Mesenchymal stem cell (in vitro differentiated cells and primary cell): ENCODE measurements around the gene ACSS1.
"Not testable (repeated sequence)": the region's sequence is repeated elsewhere in the genome, so short reads cannot be mapped to it uniquely, and the experiment has no call there.

ENCODE experiments used
- DNase-seq: peaks from one replicate; pipeline ENCODE4 v3.0.0-alpha.2; 2013
- H2AFZ ChIP-seq: one replicate; pipeline ENCODE4 v1.6.1; 2013; ENCODE audit warnings: low read depth, mild to moderate bottlenecking, control low read depth, inconsistent platforms, low read length, moderate library complexity
- H2AK5ac ChIP-seq: 2 replicates; pipeline ENCODE4 v1.6.1; 2013; ENCODE audit warnings: low read length, moderate library complexity, mild to moderate bottlenecking, inconsistent platforms; ENCODE audit not compliant: severe bottlenecking
- H2BK120ac ChIP-seq: one replicate; pipeline ENCODE4 v1.6.1; 2013; ENCODE audit warnings: low read depth, mild to moderate bottlenecking, inconsistent platforms, low read length, moderate library complexity
- H2BK12ac ChIP-seq, 2 experiments: one replicate each; pipeline ENCODE4 v1.6.1; 2013; ENCODE audit warnings: inconsistent platforms in 2 of 2, low read length in 2 of 2, mild to moderate bottlenecking in 2 of 2, moderate library complexity in 2 of 2, control low read depth in 1 of 2
- H2BK15ac ChIP-seq: one replicate; pipeline ENCODE4 v1.6.1; 2013; ENCODE audit warnings: mild to moderate bottlenecking, low read depth, inconsistent platforms; ENCODE audit not compliant: poor library complexity, severe bottlenecking
- H2BK5ac ChIP-seq: 2 replicates; pipeline ENCODE4 v1.6.1; 2013; ENCODE audit warnings: low read depth, mild to moderate bottlenecking, low read length, control low read depth, inconsistent platforms; ENCODE audit not compliant: poor library complexity, severe bottlenecking
- H3K14ac ChIP-seq, 2 experiments: one replicate each; pipeline ENCODE4 v1.6.1; 2013; ENCODE audit warnings: inconsistent platforms in 2 of 2, low read length in 2 of 2, control low read depth in 1 of 2, mild to moderate bottlenecking in 1 of 2, moderate library complexity in 1 of 2
- H3K18ac ChIP-seq, 2 experiments: one replicate each; pipeline ENCODE4 v1.6.1; 2013; ENCODE audit warnings: inconsistent platforms in 2 of 2, low read length in 2 of 2, control low read depth in 1 of 2, low read depth in 1 of 2, mild to moderate bottlenecking in 1 of 2
- H3K23ac ChIP-seq, 2 experiments: one replicate each; pipeline ENCODE4 v1.6.1; 2013; ENCODE audit warnings: inconsistent platforms in 2 of 2, low read length in 2 of 2, mild to moderate bottlenecking in 2 of 2, moderate library complexity in 2 of 2, control low read depth in 1 of 2
- H3K27ac ChIP-seq: 2 replicates; pipeline ENCODE4 v1.5.1; 2013; ENCODE audit warnings: mild to moderate bottlenecking, moderate library complexity, low read length, control low read depth, inconsistent platforms; ENCODE audit not compliant: poor library complexity, severe bottlenecking
- H3K27me3 ChIP-seq, 2 experiments: 2 replicates each; pipeline versions ENCODE4 v1.6.1 to v1.7.0; 2013; ENCODE audit warnings: low read length in 2 of 2, mild to moderate bottlenecking in 2 of 2, moderate library complexity in 2 of 2, control low read depth in 1 of 2, inconsistent platforms in 1 of 2; ENCODE audit not compliant: control insufficient read depth in 1 of 2, insufficient read depth in 1 of 2
- H3K36me3 ChIP-seq, 2 experiments: 2 replicates each; pipeline versions ENCODE4 v1.6.1 to v1.7.0; 2013; ENCODE audit warnings: low read length in 2 of 2, control low read depth in 1 of 2, inconsistent platforms in 1 of 2, low read depth in 1 of 2, mild to moderate bottlenecking in 1 of 2; ENCODE audit not compliant: insufficient read depth in 2 of 2, control insufficient read depth in 1 of 2
- H3K4ac ChIP-seq, 2 experiments: one replicate each; pipeline ENCODE4 v1.6.1; 2013; ENCODE audit warnings: inconsistent platforms in 2 of 2, low read length in 2 of 2, mild to moderate bottlenecking in 2 of 2, moderate library complexity in 2 of 2, control low read depth in 1 of 2, low read depth in 1 of 2
- H3K4me1 ChIP-seq: 2 replicates; pipeline ENCODE4 v1.6.1; 2013; ENCODE audit warnings: low read depth, low read length, control low read depth; ENCODE audit not compliant: control insufficient read depth, insufficient read depth
- H3K4me2 ChIP-seq: 2 replicates; pipeline ENCODE4 v1.6.1; 2013; ENCODE audit warnings: low read length, mild to moderate bottlenecking, inconsistent platforms; ENCODE audit not compliant: poor library complexity, severe bottlenecking
- H3K4me3 ChIP-seq, 2 experiments: 2 replicates each; pipeline versions ENCODE4 v1.5.1 to v1.7.0; 2013; ENCODE audit warnings: low read length in 2 of 2, mild to moderate bottlenecking in 2 of 2, control low read depth in 1 of 2, low read depth in 1 of 2; ENCODE audit not compliant: insufficient read depth in 1 of 2
- H3K79me1 ChIP-seq: replicated peaks from 2 replicates; pipeline ENCODE4 v1.6.1; 2013; ENCODE audit warnings: mild to moderate bottlenecking, control low read depth, low read length, inconsistent platforms; ENCODE audit not compliant: poor library complexity, severe bottlenecking
- H3K9ac ChIP-seq: 2 replicates; pipeline ENCODE4 v1.7.0; 2013; ENCODE audit warnings: mild to moderate bottlenecking, low read length, moderate library complexity
- H3K9me3 ChIP-seq: 2 replicates; pipeline ENCODE4 v1.7.0; 2013; ENCODE audit warnings: mild to moderate bottlenecking, low read length; ENCODE audit not compliant: control insufficient read depth
- H4K8ac ChIP-seq: one replicate; pipeline ENCODE4 v1.6.1; 2013; ENCODE audit warnings: inconsistent platforms, mild to moderate bottlenecking, low read length, moderate library complexity
- H4K91ac ChIP-seq: one replicate; pipeline ENCODE4 v1.6.1; 2013; ENCODE audit warnings: mild to moderate bottlenecking, low read length, inconsistent platforms
- WGBS: methylation state at CpG from one replicate; pipeline ENCODE4 v1.1.7; 2013; ENCODE audit warnings: mixed read lengths; 5-methylcytosine and 5-hydroxymethylcytosine counted together

ACSS1 gene

GRCh38 chr20:25001323-25001722 lies 56.6 kb downstream of the ACSS1 start:
- H4K8ac ChIP-seq: not testable (repeated sequence)

GRCh38 chr20:25000268-25000801 lies 57.6 kb downstream of the ACSS1 start:
- Histone ChIP-seq H3K27ac (no peak overlapping the region), H2BK12ac (no peak overlapping the region), H3K4me2 (no peak overlapping the region), H3K9ac (peak overlapping the region; percentile 19), H2BK15ac (no peak overlapping the region), H4K8ac (no peak overlapping the region), H3K4me3 (no peak overlapping the region), H2AK5ac (no peak overlapping the region), H3K36me3 (no peaks in the 10 kb centered on the region), H3K79me1 (no peaks in the 10 kb centered on the region), H3K9me3 (peaks cover 4% of the 10 kb centered on the region), H3K18ac (no peak overlapping the region), H2AFZ (no peak overlapping the region), H3K4ac (no peak overlapping the region), H2BK5ac (no peak overlapping the region), H3K14ac (no peak overlapping the region), H3K23ac (no peak overlapping the region), H3K27me3 (peaks cover 0 to 18% of the 10 kb centered on the region in 2 experiments), H3K4me1 (peaks cover 13% of the 10 kb centered on the region), H4K91ac (no peak overlapping the region), H2BK120ac (no peak overlapping the region)
- WGBS: 36% methylated on average over 4 of the region's 4 CpGs
- peak; percentile 27 for DNase-seq

More at GRCh38 chr20:25001323-25001722, 56.6 kb downstream of the ACSS1 start:
- H4K91ac ChIP-seq, H2BK120ac ChIP-seq, H3K18ac ChIP-seq, H3K4me3 ChIP-seq, H3K4ac ChIP-seq, H2AFZ ChIP-seq, H2BK15ac ChIP-seq, H3K4me2 ChIP-seq, H3K27ac ChIP-seq, DNase-seq, H3K36me3 ChIP-seq, H3K23ac ChIP-seq, H2AK5ac ChIP-seq, H3K9ac ChIP-seq, H3K9me3 ChIP-seq, H3K79me1 ChIP-seq, H2BK5ac ChIP-seq, H2BK12ac ChIP-seq, H3K14ac ChIP-seq: not testable (repeated sequence)
- H3K4me1 ChIP-seq: peaks cover 13% of the 10 kb centered on the region
- 96% methylated on average over 4 of the region's 4 CpGs for WGBS
- peaks cover 0 to 18% of the 10 kb centered on the region in 2 experiments for H3K27me3 ChIP-seq

DNA sequence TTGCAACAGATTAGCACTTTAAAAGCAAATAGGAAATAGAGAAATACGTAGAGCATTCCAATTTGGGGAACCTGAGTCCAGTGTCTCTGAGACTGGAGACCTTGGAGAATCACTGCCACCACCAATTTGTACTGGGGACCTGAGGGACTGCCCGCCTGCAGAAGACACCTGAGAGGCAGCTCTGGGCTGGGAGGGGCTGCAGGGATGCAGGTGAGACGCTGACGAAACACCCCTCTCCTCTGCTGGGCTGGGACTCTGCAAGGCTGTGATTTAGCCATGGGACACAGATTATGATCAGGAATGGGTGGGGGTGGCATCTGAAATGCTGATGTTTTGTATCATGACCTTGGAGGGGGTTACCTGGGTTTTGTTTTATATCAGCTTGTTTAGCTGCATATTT lies 58.4 kb downstream of the ACSS1 start:
- no peak overlapping the region for H3K4me3 ChIP-seq

GRCh38 chr20:24998631-24999445 lies 59.1 kb downstream of the ACSS1 start:
- Histone ChIP-seq H2BK120ac (no peak overlapping the region), H3K27ac (no peak overlapping the region), H3K9me3 (peaks cover 4% of the 10 kb centered on the region), H3K4ac (no peak overlapping the region), H3K14ac (peak overlapping the region in 1 of 2 experiments; percentile 53), H2BK12ac (no peak overlapping the region), H2AFZ (no peak overlapping the region), H2BK15ac (no peak overlapping the region), H3K9ac (no peak overlapping the region), H2AK5ac (no peak overlapping the region), H3K18ac (no peak overlapping the region), H3K79me1 (no peaks in the 10 kb centered on the region), H3K27me3 (peaks cover 0 to 18% of the 10 kb centered on the region in 2 experiments), H3K36me3 (no peaks in the 10 kb centered on the region), H3K4me1 (peaks cover 16% of the 10 kb centered on the region), H4K91ac (no peak overlapping the region), H2BK5ac (no peak overlapping the region), H3K4me3 (peak overlapping the region in 1 of 2 experiments; percentile 11), H3K23ac (no peak overlapping the region), H4K8ac (no peak overlapping the region), H3K4me2 (no peak overlapping the region)
- WGBS: 72% methylated on average over 12 of the region's 12 CpGs
- no peak for DNase-seq

More for the DNA sequence above, 58.4 kb downstream of the ACSS1 start:
- Histone ChIP-seq H3K27me3 (peaks cover 0 to 18% of the 10 kb centered on the region in 2 experiments), H2BK120ac (no peak overlapping the region), H3K4me2 (no peak overlapping the region), H2AFZ (no peak overlapping the region), H3K27ac (no peak overlapping the region), H3K14ac (no peak overlapping the region), H2BK5ac (no peak overlapping the region), H3K36me3 (no peaks in the 10 kb centered on the region), H2AK5ac (no peak overlapping the region), H3K9ac (no peak overlapping the region), H3K23ac (no peak overlapping the region), H3K4ac (no peak overlapping the region), H2BK12ac (no peak overlapping the region), H3K18ac (no peak overlapping the region), H2BK15ac (no peak overlapping the region), H4K8ac (no peak overlapping the region), H4K91ac (no peak overlapping the region), H3K9me3 (peaks cover 4% of the 10 kb centered on the region), H3K79me1 (no peaks in the 10 kb centered on the region), H3K4me1 (peaks cover 16% of the 10 kb centered on the region)
- WGBS: 73% methylated on average over 4 of the region's 4 CpGs
- no peak for DNase-seq
